B cell (primary cell): ENCODE data around the gene TBCEL. TPM values are rescaled to one million over a fixed set of nuclear protein-coding genes. Genes with fewer than 3 reads are reported as not detected.

Experiments
- ATAC-seq: fragments of 200-7000 bp; cut with Tn5 transposase; one replicate; pipeline ENCODE4 v1.10.0; 2021; ENCODE audit warnings: low read depth, mild to moderate bottlenecking, moderate number of reproducible peaks, moderate library complexity
- CTCF ChIA-PET: fragments of 350-600 bp; sonication (Branson Sonifier 250); formaldehyde crosslinking; loops from one replicate; lab custom pipeline; 2021; ENCODE audit warnings: antibody characterized with exemption, inconsistent platforms; lab: Charles Lee
- POLR2A ChIA-PET: fragments of 350-600 bp; sonication (Branson Sonifier 250); formaldehyde crosslinking; loops from one replicate; lab custom pipeline; 2021; ENCODE audit warnings: antibody characterized with exemption; lab: Charles Lee
- DNase-seq: peaks from one replicate; pipeline ENCODE4 v3.0.0; 2013
- H2AFZ ChIP-seq: 2 replicates; pipeline ENCODE4 v1.6.1; 2012; ENCODE audit warnings: mild to moderate bottlenecking, low read depth, low read length; ENCODE audit not compliant: insufficient read depth, poor library complexity, severe bottlenecking
- H3K27ac ChIP-seq, 2 donors: 1 replicate in 1 of 2; 2 replicates in 1 of 2; pipeline ENCODE4 v1.5.1; 2012 to 2013; ENCODE audit warnings: low read length in 2 of 2, mild to moderate bottlenecking in 2 of 2, moderate library complexity in 1 of 2
- H3K27me3 ChIP-seq, 4 experiments: fragments of 200-600 bp in 1 of 4; sonication (generic) in 1 of 4; replicated peaks in 1 of 4; 1 replicate in 2 of 4; 2 replicates in 2 of 4; pipeline versions ENCODE4 v1.6.1 to v1.7.0; 2013 to 2016; ENCODE audit warnings: low read length in 3 of 4, mild to moderate bottlenecking in 2 of 4, mixed read lengths in 1 of 4, moderate library complexity in 1 of 4; ENCODE audit not compliant: insufficient read depth in 4 of 4, control insufficient read depth in 3 of 4; ENCODE audit errors: control extremely low read depth in 1 of 4
- H3K36me3 ChIP-seq, 2 experiments: replicated peaks in 1 of 2; 1 replicate in 1 of 2; 2 replicates in 1 of 2; pipeline versions ENCODE4 v1.6.1 to v1.7.1; 2013; ENCODE audit warnings: low read length in 1 of 2; ENCODE audit not compliant: insufficient read depth in 2 of 2, control insufficient read depth in 1 of 2; ENCODE audit errors: control extremely low read depth in 1 of 2, extremely low read depth in 1 of 2
- H3K4me1 ChIP-seq, 2 donors: fragments of 200-600 bp in 1 of 2; sonication (generic) in 1 of 2; 1 replicate in 1 of 2; 2 replicates in 1 of 2; pipeline versions ENCODE4 v1.5.1 to v1.6.1; 2013 to 2017; ENCODE audit warnings: low read length in 2 of 2; ENCODE audit not compliant: control insufficient read depth in 2 of 2, insufficient read depth in 2 of 2
- H3K4me2 ChIP-seq: replicated peaks from 2 replicates; pipeline ENCODE3; 2012; ENCODE audit warnings: mild to moderate bottlenecking, low read depth, low read length; ENCODE audit not compliant: poor library complexity, severe bottlenecking
- H3K4me3 ChIP-seq, 5 experiments: fragments of 200-600 bp in 1 of 5; sonication (generic) in 1 of 5; 1 replicate in 3 of 5; 2 replicates in 2 of 5; pipeline versions ENCODE4 v1.5.1 to v1.7.0; 2011 to 2016; ENCODE audit warnings: low read length in 4 of 5, mild to moderate bottlenecking in 4 of 5, low read depth in 2 of 5, control low read depth in 1 of 5, moderate library complexity in 1 of 5; ENCODE audit not compliant: insufficient read depth in 1 of 5; ENCODE audit errors: control extremely low read depth in 1 of 5, extremely low read depth in 1 of 5
- H3K79me2 ChIP-seq: fragments of 200-600 bp; sonication (generic); one replicate; pipeline ENCODE4 v1.6.0; 2016; ENCODE audit warnings: low read length; ENCODE audit not compliant: control insufficient read depth, insufficient read depth
- H3K9ac ChIP-seq: fragments of 200-600 bp; sonication (generic); 2 replicates; pipeline ENCODE4 v1.6.1; 2017; ENCODE audit warnings: mild to moderate bottlenecking, low read length, moderate library complexity
- H3K9me3 ChIP-seq, 3 donors: one replicate each; pipeline versions ENCODE4 v1.6.1 to v1.7.1; 2013; ENCODE audit warnings: low read length in 2 of 3; ENCODE audit not compliant: control insufficient read depth in 2 of 3, insufficient read depth in 1 of 3; ENCODE audit errors: control extremely low read depth in 1 of 3
- H4K20me1 ChIP-seq: 2 replicates; pipeline ENCODE4 v1.6.0; 2012; ENCODE audit warnings: mild to moderate bottlenecking, low read length; ENCODE audit not compliant: insufficient read depth, control insufficient read depth, poor library complexity, severe bottlenecking
- H3K27ac Mint-ChIP-seq: one replicate; pipeline ENCODE4 v1.8.0; 2021; ENCODE audit warnings: mixed read lengths
- H3K27me3 Mint-ChIP-seq: one replicate; pipeline ENCODE4 v1.8.0; 2021; ENCODE audit warnings: mixed read lengths
- H3K4me1 Mint-ChIP-seq: one replicate; pipeline ENCODE4 v1.8.0; 2021; ENCODE audit warnings: mixed read lengths
- H3K4me3 Mint-ChIP-seq: one replicate; pipeline ENCODE4 v1.8.0; 2021; ENCODE audit warnings: mixed read lengths
- H3K9me3 Mint-ChIP-seq: one replicate; pipeline ENCODE4 v1.8.0; 2022; ENCODE audit warnings: mixed read lengths; ENCODE audit not compliant: insufficient read depth
- CTCF ChIP-seq: fragments of 200-600 bp; IDR thresholded peaks from one replicate; pipeline ENCODE4 v1.8.0; 2022; ENCODE audit warnings: antibody characterized with exemption, mild to moderate bottlenecking
- EZH2 ChIP-seq: IDR thresholded peaks from 2 replicates; pipeline ENCODE4 v1.6.1; 2012; ENCODE audit warnings: borderline replicate concordance, low read depth, mild to moderate bottlenecking, moderate library complexity, low read length; ENCODE audit not compliant: insufficient read depth, poor library complexity, severe bottlenecking
- WGBS: methylation state at CpG from one replicate; pipeline ENCODE4 v1.1.5; 2013; ENCODE audit warnings: missing lambda C conversion rate; ENCODE audit not compliant: insufficient coverage; 5-methylcytosine and 5-hydroxymethylcytosine counted together
- intact Hi-C: fragments of 100-400 bp; cut with micrococcal nuclease; formaldehyde crosslinking; loops from one replicate; pipeline ENCODE4 v1.10.0; 2022
- polyA plus RNA-seq: library from polyadenylated mRNA; depleted of rRNA; stranded (reverse); fragments of >200 nt; gene quantifications from 2 replicates; pipeline ENCODE4 v1.2.3, GENCODE V29; 2012
- total RNA-seq, 2 donors: library from RNA; stranded (reverse); fragments of 120-200 nt in 1 of 2; gene quantifications; 1 replicate in 1 of 2; 2 replicates in 1 of 2; pipeline versions ENCODE4 v1.2.3 to v1.2.4, GENCODE V29; 2013 to 2022

Gene TBCEL
- total and polyA plus RNA-seq, 2 donors (not counting 1 experiment from before 2014, with no cell fraction given), result 3.5 to 22.8 TPM

- ATAC-seq (no peak), DNase-seq (no peak)
- no CpG with 5 or more reads among the region's 3 CpGs for WGBS
- Histone ChIP-seq H3K4me1 (no peaks in the 10 kb centered on the region), H3K4me2 (no peak overlapping the region), H3K27ac (no peak overlapping the region), H3K36me3 (peaks cover 0 to 5% of the 10 kb centered on the region in 2 experiments), H2AFZ (no peak overlapping the region), H3K9me3 (no peaks in the 10 kb centered on the region), H3K79me2 (no peaks in the 10 kb centered on the region), H3K27me3 (no peaks in the 10 kb centered on the region), H3K9ac (no peak overlapping the region), H4K20me1 (no peaks in the 10 kb centered on the region), H3K4me3 (no peak overlapping the region)
- no peak overlapping the region for H3K27ac Mint-ChIP-seq
- no peak overlapping the region for H3K4me3 Mint-ChIP-seq
- no peaks in the 10 kb centered on the region for H3K27me3 Mint-ChIP-seq
- H3K4me1 Mint-ChIP-seq, result no peaks in the 10 kb centered on the region
- no peaks in the 10 kb centered on the region for H3K9me3 Mint-ChIP-seq
- CTCF ChIA-PET, result no interaction called here
- no peak for TF ChIP-seq CTCF
- TF ChIP-seq EZH2, result no peak
- intact Hi-C loops, result no loop called here
- POLR2A ChIA-PET, result no interaction called here
Measured at GRCh38 chr11:121081321-121081720, 57.4 kb downstream of the TBCEL start.

- no peak overlapping the region for H3K9ac ChIP-seq
- no peak overlapping the region for H3K4me2 ChIP-seq
- Mint-ChIP-seq H3K4me1 (no peaks in the 10 kb centered on the region), H3K4me3 (no peak overlapping the region), H3K27me3 (no peaks in the 10 kb centered on the region), H3K27ac (no peak overlapping the region), H3K9me3 (no peaks in the 10 kb centered on the region)
- DNase-seq, result no peak
- 100% methylated on average over 1 of the region's 1 CpG for WGBS
- no peak overlapping the region for H2AFZ ChIP-seq
- TF ChIP-seq EZH2 (no peak), CTCF (no peak)
- H3K9me3 ChIP-seq, result no peaks in the 10 kb centered on the region
- POLR2A ChIA-PET, result no interaction called here
- peaks cover 0 to 13% of the 10 kb centered on the region in 2 experiments for H3K36me3 ChIP-seq
- H3K4me1 ChIP-seq, result no peaks in the 10 kb centered on the region
- intact Hi-C loops, result no loop called here
- CTCF ChIA-PET, result no interaction called here
- no peaks in the 10 kb centered on the region for H3K79me2 ChIP-seq
- ATAC-seq, result no peak
- no peak overlapping the region for H3K27ac ChIP-seq
- no peaks in the 10 kb centered on the region for H3K27me3 ChIP-seq
- H4K20me1 ChIP-seq, result no peaks in the 10 kb centered on the region
- no peak overlapping the region for H3K4me3 ChIP-seq
Measured at GRCh38 chr11:121082219-121082618, 58.3 kb downstream of the TBCEL start.
